ENCODE measurements around the gene TTLL9. TPM values are rescaled to one million over a fixed set of nuclear protein-coding genes. Genes with fewer than 3 reads are reported as not detected.
A peak's percentile ranks its signal among the peaks of the same experiment; 100 is the strongest.

Gene TTLL9
- polyA plus RNA-seq, 1 of the 3 experiments (the other 2 are of a cell fraction) = 0.23 TPM

DNA sequence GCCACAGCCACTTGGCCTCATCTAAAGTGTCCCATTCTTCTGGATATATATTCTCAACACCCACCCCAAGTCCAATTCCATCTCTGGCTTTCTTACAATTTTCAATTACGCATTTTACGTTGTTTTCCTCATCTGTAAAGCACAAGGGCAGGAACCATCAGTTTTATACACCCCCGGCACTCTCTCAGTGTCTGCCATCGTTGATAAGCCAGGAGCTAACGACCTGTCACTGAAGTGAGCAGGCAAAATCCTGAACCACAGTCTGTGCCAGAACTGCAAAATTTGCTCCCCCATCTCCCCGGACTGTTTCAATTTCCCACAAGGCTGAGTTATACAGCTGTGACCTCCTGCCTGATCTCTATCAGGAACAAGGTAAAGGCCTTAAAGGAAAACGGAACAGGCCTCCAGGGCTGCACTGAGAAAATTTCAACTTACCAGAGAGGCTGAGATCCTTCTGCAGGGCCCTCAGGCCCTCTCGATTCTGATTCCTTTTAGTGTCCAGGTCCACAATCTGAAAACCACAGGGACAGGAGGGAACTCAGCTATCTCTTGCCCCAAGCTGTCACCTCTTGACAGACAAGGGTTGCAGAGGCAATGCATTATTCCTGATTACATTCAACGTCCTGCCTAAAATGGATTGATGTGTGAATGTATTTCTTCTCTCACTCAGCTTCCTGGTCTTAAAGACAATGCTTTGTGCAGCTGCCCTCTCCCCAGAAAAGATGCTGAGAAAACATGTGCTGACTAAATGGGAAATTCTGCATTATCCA lies 79.6 kb downstream of the TTLL9 start:
- TF ChIP-seq MXI1 (IDR thresholded peaks at IDR 0.05; ENCODE audit: low read depth, low read length) (no peak), FOXM1 (IDR thresholded peaks at IDR 0.05; ENCODE audit: low read depth) (no peak), SMC3 (IDR thresholded peaks at IDR 0.05; ENCODE audit: low read depth, low read length) (no peak), USF1 (IDR thresholded peaks at IDR 0.05; ENCODE audit: borderline replicate concordance, low read depth) (no peak), TAF1 (IDR thresholded peaks at IDR 0.05; ENCODE audit: borderline replicate concordance, low read depth, low read length) (no peak), JUND (IDR thresholded peaks at IDR 0.05) (no peak), FOSL2 (IDR thresholded peaks at IDR 0.05; ENCODE audit: borderline replicate concordance, low read depth) (no peak), RFX5 (IDR thresholded peaks at IDR 0.05; ENCODE audit: low read length) (no peak), GABPA (IDR thresholded peaks at IDR 0.05; ENCODE audit: low read depth) (no peak), CHD2 (IDR thresholded peaks at IDR 0.05; ENCODE audit: low read length, partially characterized antibody) (no peak), EZH2phosphoT487 (IDR thresholded peaks at IDR 0.05; ENCODE audit: borderline replicate concordance, low read depth) (no peak), USF2 (IDR thresholded peaks at IDR 0.05; ENCODE audit: borderline replicate concordance, low read depth, low read length) (no peak), RXRA (IDR thresholded peaks at IDR 0.05; ENCODE audit: borderline replicate concordance, low read depth) (no peak), TEAD4 (IDR thresholded peaks at IDR 0.05; ENCODE audit: borderline replicate concordance, insufficient read depth) (no peak)
- TF ChIP-seq, protein P1, sequence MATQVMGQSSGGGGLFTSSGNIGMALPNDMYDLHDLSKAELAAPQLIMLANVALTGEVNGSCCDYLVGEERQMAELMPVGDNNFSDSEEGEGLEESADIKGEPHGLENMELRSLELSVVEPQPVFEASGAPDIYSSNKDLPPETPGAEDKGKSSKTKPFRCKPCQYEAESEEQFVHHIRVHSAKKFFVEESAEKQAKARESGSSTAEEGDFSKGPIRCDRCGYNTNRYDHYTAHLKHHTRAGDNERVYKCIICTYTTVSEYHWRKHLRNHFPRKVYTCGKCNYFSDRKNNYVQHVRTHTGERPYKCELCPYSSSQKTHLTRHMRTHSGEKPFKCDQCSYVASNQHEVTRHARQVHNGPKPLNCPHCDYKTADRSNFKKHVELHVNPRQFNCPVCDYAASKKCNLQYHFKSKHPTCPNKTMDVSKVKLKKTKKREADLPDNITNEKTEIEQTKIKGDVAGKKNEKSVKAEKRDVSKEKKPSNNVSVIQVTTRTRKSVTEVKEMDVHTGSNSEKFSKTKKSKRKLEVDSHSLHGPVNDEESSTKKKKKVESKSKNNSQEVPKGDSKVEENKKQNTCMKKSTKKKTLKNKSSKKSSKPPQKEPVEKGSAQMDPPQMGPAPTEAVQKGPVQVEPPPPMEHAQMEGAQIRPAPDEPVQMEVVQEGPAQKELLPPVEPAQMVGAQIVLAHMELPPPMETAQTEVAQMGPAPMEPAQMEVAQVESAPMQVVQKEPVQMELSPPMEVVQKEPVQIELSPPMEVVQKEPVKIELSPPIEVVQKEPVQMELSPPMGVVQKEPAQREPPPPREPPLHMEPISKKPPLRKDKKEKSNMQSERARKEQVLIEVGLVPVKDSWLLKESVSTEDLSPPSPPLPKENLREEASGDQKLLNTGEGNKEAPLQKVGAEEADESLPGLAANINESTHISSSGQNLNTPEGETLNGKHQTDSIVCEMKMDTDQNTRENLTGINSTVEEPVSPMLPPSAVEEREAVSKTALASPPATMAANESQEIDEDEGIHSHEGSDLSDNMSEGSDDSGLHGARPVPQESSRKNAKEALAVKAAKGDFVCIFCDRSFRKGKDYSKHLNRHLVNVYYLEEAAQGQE (IDR thresholded peaks at IDR 0.05; ENCODE audit: low read depth, low read length) = no peak
- TF ChIP-seq, protein P2, sequence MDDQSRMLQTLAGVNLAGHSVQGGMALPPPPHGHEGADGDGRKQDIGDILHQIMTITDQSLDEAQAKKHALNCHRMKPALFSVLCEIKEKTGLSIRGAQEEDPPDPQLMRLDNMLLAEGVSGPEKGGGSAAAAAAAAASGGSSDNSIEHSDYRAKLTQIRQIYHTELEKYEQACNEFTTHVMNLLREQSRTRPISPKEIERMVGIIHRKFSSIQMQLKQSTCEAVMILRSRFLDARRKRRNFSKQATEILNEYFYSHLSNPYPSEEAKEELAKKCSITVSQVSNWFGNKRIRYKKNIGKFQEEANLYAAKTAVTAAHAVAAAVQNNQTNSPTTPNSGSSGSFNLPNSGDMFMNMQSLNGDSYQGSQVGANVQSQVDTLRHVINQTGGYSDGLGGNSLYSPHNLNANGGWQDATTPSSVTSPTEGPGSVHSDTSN (IDR thresholded peaks at IDR 0.05) = no peak
- TF ChIP-seq, protein P3, sequence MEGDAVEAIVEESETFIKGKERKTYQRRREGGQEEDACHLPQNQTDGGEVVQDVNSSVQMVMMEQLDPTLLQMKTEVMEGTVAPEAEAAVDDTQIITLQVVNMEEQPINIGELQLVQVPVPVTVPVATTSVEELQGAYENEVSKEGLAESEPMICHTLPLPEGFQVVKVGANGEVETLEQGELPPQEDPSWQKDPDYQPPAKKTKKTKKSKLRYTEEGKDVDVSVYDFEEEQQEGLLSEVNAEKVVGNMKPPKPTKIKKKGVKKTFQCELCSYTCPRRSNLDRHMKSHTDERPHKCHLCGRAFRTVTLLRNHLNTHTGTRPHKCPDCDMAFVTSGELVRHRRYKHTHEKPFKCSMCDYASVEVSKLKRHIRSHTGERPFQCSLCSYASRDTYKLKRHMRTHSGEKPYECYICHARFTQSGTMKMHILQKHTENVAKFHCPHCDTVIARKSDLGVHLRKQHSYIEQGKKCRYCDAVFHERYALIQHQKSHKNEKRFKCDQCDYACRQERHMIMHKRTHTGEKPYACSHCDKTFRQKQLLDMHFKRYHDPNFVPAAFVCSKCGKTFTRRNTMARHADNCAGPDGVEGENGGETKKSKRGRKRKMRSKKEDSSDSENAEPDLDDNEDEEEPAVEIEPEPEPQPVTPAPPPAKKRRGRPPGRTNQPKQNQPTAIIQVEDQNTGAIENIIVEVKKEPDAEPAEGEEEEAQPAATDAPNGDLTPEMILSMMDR (IDR thresholded peaks at IDR 0.05) = no peak
- TF ChIP-seq, protein P4, sequence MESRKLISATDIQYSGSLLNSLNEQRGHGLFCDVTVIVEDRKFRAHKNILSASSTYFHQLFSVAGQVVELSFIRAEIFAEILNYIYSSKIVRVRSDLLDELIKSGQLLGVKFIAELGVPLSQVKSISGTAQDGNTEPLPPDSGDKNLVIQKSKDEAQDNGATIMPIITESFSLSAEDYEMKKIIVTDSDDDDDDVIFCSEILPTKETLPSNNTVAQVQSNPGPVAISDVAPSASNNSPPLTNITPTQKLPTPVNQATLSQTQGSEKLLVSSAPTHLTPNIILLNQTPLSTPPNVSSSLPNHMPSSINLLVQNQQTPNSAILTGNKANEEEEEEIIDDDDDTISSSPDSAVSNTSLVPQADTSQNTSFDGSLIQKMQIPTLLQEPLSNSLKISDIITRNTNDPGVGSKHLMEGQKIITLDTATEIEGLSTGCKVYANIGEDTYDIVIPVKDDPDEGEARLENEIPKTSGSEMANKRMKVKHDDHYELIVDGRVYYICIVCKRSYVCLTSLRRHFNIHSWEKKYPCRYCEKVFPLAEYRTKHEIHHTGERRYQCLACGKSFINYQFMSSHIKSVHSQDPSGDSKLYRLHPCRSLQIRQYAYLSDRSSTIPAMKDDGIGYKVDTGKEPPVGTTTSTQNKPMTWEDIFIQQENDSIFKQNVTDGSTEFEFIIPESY (IDR thresholded peaks at IDR 0.05; ENCODE audit: borderline replicate concordance, low read depth) = no peak
- WGBS (ENCODE audit: low lambda C conversion rate) = 77% methylated on average over 9 of the region's 9 CpGs

More for the DNA sequence above, 79.6 kb downstream of the TTLL9 start:
- CTCF ChIA-PET = interaction anchor here (0.9 to 5.7 kb wide), 9 partner anchors 15 to 127 kb away, joined by 3 to 158 read pairs (median 17); no protein-coding TSS in a partner anchor
- Histone ChIP-seq H3K4me3 (ENCODE audit: low read depth in 2 of 2, low read length in 1 of 2) (peak overlapping the region in 1 of 2 experiments; percentile 91; a peak in 3 of 4 replicates), H3K79me2 (ENCODE audit: insufficient read depth) (peaks cover 40% of the 10 kb centered on the region), H3K36me3 (replicated peaks in 1 of 2; ENCODE audit: control insufficient read depth in 1 of 2, insufficient read depth in 2 of 2, low read length in 1 of 2) (peaks cover 12 to 38% of the 10 kb centered on the region in 2 experiments), H4K20me1 (ENCODE audit: insufficient read depth) (peaks cover 10% of the 10 kb centered on the region; the same call in 1 of the 2 replicates), H2AFZ (ENCODE audit: low read depth) (no peak overlapping the region), H3K9me3 (no peaks in the 10 kb centered on the region), H3K4me1 (ENCODE audit: control insufficient read depth in 1 of 2, insufficient read depth in 2 of 2, low read depth in 1 of 2, low read length in 1 of 2) (peaks cover 7 to 12% of the 10 kb centered on the region in 2 experiments; a peak in 3 of 4 replicates), H3K27ac (ENCODE audit: low read depth in 2 of 2, low read length in 1 of 2) (no peak overlapping the region), H3F3A (replicated peaks; ENCODE audit: insufficient read depth) (no peaks in the 10 kb centered on the region), H3K9me2 (no peaks in the 10 kb centered on the region), H3K4me2 (peak overlapping the region; percentile 95), H3K27me3 (ENCODE audit: insufficient read depth) (no peaks in the 10 kb centered on the region), H3K9ac (peak overlapping the region; percentile 96)
- POLR2A ChIA-PET = interaction anchor here (0.6 kb wide), 1 partner anchor 9 kb away, joined by 7 read pairs; no protein-coding TSS in a partner anchor
- no peak for DNase-seq

Data from SK-N-SH (cell line).